Activated B cell treated with CpG ODN at 0.5 μM for 24 hours (primary cell): ENCODE results near the gene MDN1. TPM values are rescaled to one million over a fixed set of nuclear protein-coding genes. Genes with fewer than 3 reads are reported as not detected.

ENCODE experiments used
- ATAC-seq: fragments of 200-7000 bp; cut with Tn5 transposase; one replicate; pipeline ENCODE4 v1.10.0; 2021; ENCODE audit warnings: low read depth, mild to moderate bottlenecking, moderate library complexity
- CTCF ChIA-PET: fragments of 350-600 bp; sonication (Branson Sonifier 250); formaldehyde crosslinking; loops from one replicate; lab custom pipeline; 2021; ENCODE audit warnings: antibody characterized with exemption; lab: Charles Lee
- POLR2A ChIA-PET: fragments of 350-600 bp; sonication (Branson Sonifier 250); formaldehyde crosslinking; loops from one replicate; lab custom pipeline; 2021; ENCODE audit warnings: antibody characterized with exemption; lab: Charles Lee
- DNase-seq: peaks from one replicate; pipeline ENCODE4 v3.0.0; 2022
- H3K27ac Mint-ChIP-seq: one replicate; pipeline ENCODE4 v1.8.0; 2020; ENCODE audit warnings: mixed read lengths
- H3K27me3 Mint-ChIP-seq: one replicate; pipeline ENCODE4 v1.8.0; 2021; ENCODE audit warnings: mixed read lengths
- H3K36me3 Mint-ChIP-seq: one replicate; pipeline ENCODE4 v1.8.0; 2021; ENCODE audit warnings: low read depth, mixed read lengths
- H3K4me1 Mint-ChIP-seq: one replicate; pipeline ENCODE4 v1.8.0; 2021; ENCODE audit warnings: mixed read lengths
- H3K4me3 Mint-ChIP-seq: one replicate; pipeline ENCODE4 v1.8.0; 2020; ENCODE audit warnings: mild to moderate bottlenecking, mixed read lengths
- H3K9me3 Mint-ChIP-seq: one replicate; pipeline ENCODE4 v1.8.0; 2020; ENCODE audit warnings: mixed read lengths
- CTCF ChIP-seq: fragments of 200-600 bp; IDR thresholded peaks from one replicate; pipeline ENCODE4 v1.8.0; 2022; ENCODE audit warnings: antibody characterized with exemption, mild to moderate bottlenecking
- intact Hi-C: fragments of 100-400 bp; cut with micrococcal nuclease; formaldehyde crosslinking; loops from one replicate; pipeline ENCODE4 v1.15.1; 2024
- total RNA-seq: library from RNA; stranded (reverse); gene quantifications from 2 replicates; pipeline ENCODE4 v1.2.3, GENCODE V29; 2022

Gene MDN1
- total RNA-seq, 1 donor from 2014 or later = 65.4 TPM

GRCh38 chr6:89679215-89680120 is 140.1 kb downstream of the MDN1 start:
- H3K4me3 Mint-ChIP-seq = no peak overlapping the region
- no peak overlapping the region for H3K27ac Mint-ChIP-seq
- intact Hi-C loops = no loop called here
- no peak for TF ChIP-seq CTCF
- no peaks in the 10 kb centered on the region for H3K27me3 Mint-ChIP-seq
- ChIA-PET CTCF (no interaction called here), POLR2A (no interaction called here)
- no peaks in the 10 kb centered on the region for H3K9me3 Mint-ChIP-seq
- DNase-seq = no peak
- no peak for ATAC-seq
- no peaks in the 10 kb centered on the region for H3K4me1 Mint-ChIP-seq
- peaks cover 89% of the 10 kb centered on the region for H3K36me3 Mint-ChIP-seq

- Mint-ChIP-seq H3K27ac (no peak overlapping the region), H3K36me3 (peaks cover 89% of the 10 kb centered on the region)
- CTCF ChIA-PET = no interaction called here
These were observed 141.1 kb downstream of the MDN1 start for GRCh38 chr6:89678531-89678930.

GRCh38 chr6:89675949-89676748 is 143.4 kb downstream of the MDN1 start:
- intact Hi-C loops = no loop called here
- DNase-seq = no peak
- CTCF ChIA-PET = interaction anchor here (1.4 kb wide), 1 partner anchor 304 kb away, joined by 3 read pairs; no protein-coding TSS in a partner anchor
- H3K27ac Mint-ChIP-seq = no peak overlapping the region
- no peak for TF ChIP-seq CTCF
- peaks cover 91% of the 10 kb centered on the region for H3K36me3 Mint-ChIP-seq
- no peaks in the 10 kb centered on the region for H3K27me3 Mint-ChIP-seq
- H3K9me3 Mint-ChIP-seq = no peaks in the 10 kb centered on the region
- no peaks in the 10 kb centered on the region for H3K4me1 Mint-ChIP-seq
- POLR2A ChIA-PET = interaction anchor here (0.7 kb wide), 1 partner anchor 799 kb away, joined by 16 read pairs; no protein-coding TSS in a partner anchor
- no peak for ATAC-seq
- no peak overlapping the region for H3K4me3 Mint-ChIP-seq

More at GRCh38 chr6:89678531-89678930, 141.1 kb downstream of the MDN1 start:
- Mint-ChIP-seq H3K9me3 (no peaks in the 10 kb centered on the region), H3K4me1 (no peaks in the 10 kb centered on the region), H3K4me3 (no peak overlapping the region), H3K27me3 (no peaks in the 10 kb centered on the region)
- POLR2A ChIA-PET = no interaction called here
- no peak for TF ChIP-seq CTCF
- intact Hi-C loops = no loop called here
- no peak for ATAC-seq
- DNase-seq = no peak

GRCh38 chr6:89670935-89671565 is 148.5 kb downstream of the MDN1 start:
- Mint-ChIP-seq H3K36me3 (peaks cover 88% of the 10 kb centered on the region), H3K27ac (no peak overlapping the region), H3K27me3 (no peaks in the 10 kb centered on the region), H3K4me1 (no peaks in the 10 kb centered on the region), H3K9me3 (no peaks in the 10 kb centered on the region), H3K4me3 (no peak overlapping the region)
- intact Hi-C loops = no loop called here
- no peak for DNase-seq
- TF ChIP-seq CTCF = no peak
- ATAC-seq = no peak
- CTCF ChIA-PET = no interaction called here
- POLR2A ChIA-PET = no interaction called here
